ENCODE data around the gene SCT.

GRCh38 chr11:643366-643765, 16.4 kb upstream of the SCT start:
- TF ChIP-seq TEAD4 (IDR thresholded peaks at IDR 0.05; ENCODE audit: low read depth, low read length) (no peak), RFX5 (IDR thresholded peaks at IDR 0.05; ENCODE audit: borderline replicate concordance, low read depth, low read length) (no peak), CTCF (IDR thresholded peaks at IDR 0.05; ENCODE audit: control extremely low read depth in 1 of 3, insufficient read depth in 1 of 3, low read depth in 1 of 3, low read length in 3 of 3) (no peak), EGR1 (IDR thresholded peaks at IDR 0.05; ENCODE audit: borderline replicate concordance, low read depth, low read length) (no peak), ATF3 (IDR thresholded peaks at IDR 0.05; ENCODE audit: insufficient read depth, low read depth, low read length) (no peak), EP300 (IDR thresholded peaks at IDR 0.05; ENCODE audit: borderline replicate concordance in 1 of 2, low read depth in 2 of 2, low read length in 2 of 2) (no peak), ZNF274 (IDR thresholded peaks at IDR 0.05; ENCODE audit: borderline replicate concordance, extremely low read depth, low read length) (no peak), CHD2 (IDR thresholded peaks at IDR 0.05; ENCODE audit: low read length) (no peak)
